Gastrocnemius medialis (tissue), 4 donors: ENCODE measurements around the gene UNC5CL. TPM values are rescaled to one million over a fixed set of nuclear protein-coding genes. Genes with fewer than 3 reads are reported as not detected.

Experiments
- ATAC-seq, 2 donors: fragments of 150-250 bp; one replicate each; pipeline ENCODE4 v1.9.1; 2016
- DNase-seq, 2 donors: peaks; one replicate each; pipeline ENCODE4 v3.0.0-alpha.2; 2019
- H3K27ac ChIP-seq, 4 donors: fragments of 200-600 bp; sonication (generic); 1 replicate in 1 of 4; 2 replicates in 3 of 4; pipeline ENCODE4 v1.5.1; 2016 to 2018; ENCODE audit warnings: mild to moderate bottlenecking in 2 of 4, moderate library complexity in 1 of 4
- H3K27me3 ChIP-seq, 3 donors: fragments of 200-600 bp; sonication (generic) in 2 of 3; 1 replicate in 1 of 3; 2 replicates in 2 of 3; pipeline versions ENCODE4 v1.5.1 to v1.6.0; 2016 to 2019; ENCODE audit warnings: mild to moderate bottlenecking in 1 of 3, moderate library complexity in 1 of 3
- H3K36me3 ChIP-seq, 2 donors: fragments of 200-600 bp; sonication (generic) in 1 of 2; one replicate each; pipeline ENCODE4 v1.5.1; 2017 to 2018
- H3K4me1 ChIP-seq, 2 donors: fragments of 200-600 bp; sonication (generic) in 1 of 2; one replicate each; pipeline ENCODE4 v1.5.1; 2016 to 2017; ENCODE audit warnings: mild to moderate bottlenecking in 2 of 2
- H3K4me3 ChIP-seq, 4 donors: fragments of 200-600 bp; sonication (generic) in 3 of 4; 1 replicate in 1 of 4; 2 replicates in 3 of 4; pipeline ENCODE4 v1.5.1; 2016 to 2019; ENCODE audit warnings: mild to moderate bottlenecking in 2 of 4
- H3K9me3 ChIP-seq, 3 donors: fragments of 200-600 bp; sonication (generic) in 2 of 3; 1 replicate in 1 of 3; 2 replicates in 2 of 3; pipeline ENCODE4 v1.5.1; 2016 to 2019
- POLR2A ChIP-seq, 2 donors: fragments of 450-650 bp; IDR thresholded peaks; one replicate each; pipeline ENCODE4 v1.6.1; 2017; ENCODE audit warnings: antibody characterized with exemption in 2 of 2, mild to moderate bottlenecking in 2 of 2, moderate library complexity in 2 of 2
- in situ Hi-C, 4 donors: fragments of 200-750 bp; cut with MboI; loops; one replicate each; pipeline versions ENCODE4 v1.15.0 to v1.8.0; 2017; ENCODE audit warnings: low sequenced_read_pairs in 4 of 4
- intact Hi-C: fragments of 100-400 bp; cut with DNase I; formaldehyde crosslinking; loops from one replicate; pipeline ENCODE4 v1.15.1; 2023; ENCODE audit warnings: low total_unique reads
- total RNA-seq, 4 donors: library from RNA; depleted of rRNA; stranded (reverse); fragments of >200 nt; gene quantifications; one replicate each; pipeline versions ENCODE4 v1.1.0 to v1.2.3, GENCODE V29; 2016
- TF ChIP-seq, protein P1 (sequence below), 5 experiments: fragments of 450-650 bp in 3 of 5; fragments of 200-600 bp in 2 of 5; sonication (generic) in 2 of 5; IDR thresholded peaks in 4 of 5; conservative IDR thresholded peaks in 1 of 5; 1 replicate in 4 of 5; 2 replicates in 1 of 5; pipeline ENCODE4 v1.5.1; 2016 to 2019; ENCODE audit warnings: antibody characterized with exemption in 5 of 5, mild to moderate bottlenecking in 3 of 5, moderate library complexity in 3 of 5

Gene UNC5CL
- total RNA-seq, 4 donors from 2014 or later = 0.20 to 0.52 (median 0.29) TPM

DNA sequence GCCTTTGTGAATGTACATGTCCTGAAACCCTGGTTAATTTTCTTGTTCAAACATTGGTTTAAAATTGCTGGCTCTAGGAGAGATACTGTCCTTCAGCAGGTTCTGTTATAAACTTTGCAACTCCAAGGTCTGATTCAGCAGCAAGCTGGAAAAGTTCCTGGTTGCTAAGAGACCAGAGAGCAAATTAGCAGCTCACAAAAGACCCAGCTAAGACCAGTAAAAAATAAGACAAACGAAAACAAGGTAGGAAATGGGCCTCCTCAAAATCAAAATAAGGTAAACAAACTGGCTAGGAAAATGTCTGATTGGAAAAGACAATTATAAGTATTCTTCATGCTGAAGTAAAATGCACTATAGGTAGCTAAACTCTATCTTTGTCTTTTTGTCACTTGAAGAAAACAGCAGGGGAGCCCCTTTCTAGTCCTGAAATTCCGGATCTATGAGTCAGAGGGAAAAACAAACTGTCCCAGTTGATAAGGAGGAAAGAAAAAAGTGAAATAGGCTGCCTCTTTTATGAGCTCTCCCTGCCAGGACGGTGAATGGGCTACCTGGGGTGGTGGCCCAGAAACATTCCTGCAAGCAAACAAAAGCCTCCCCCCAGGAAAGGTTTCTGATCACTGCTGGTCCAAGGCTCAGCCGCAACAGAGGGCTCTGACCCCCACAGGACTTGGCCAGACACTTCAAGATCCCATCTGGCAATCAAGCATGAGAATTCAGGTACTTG, 41.6 kb downstream of the UNC5CL start:
- Histone ChIP-seq H3K36me3 (no peaks in the 10 kb centered on the region), H3K4me1 (peaks cover 34 to 35% of the 10 kb centered on the region in 2 donors), H3K27ac (peak overlapping the region; percentile 21 to 78 (median 61)), H3K27me3 (no peaks in the 10 kb centered on the region), H3K9me3 (no peaks in the 10 kb centered on the region), H3K4me3 (no peak overlapping the region)
- TF ChIP-seq POLR2A (IDR thresholded peaks at IDR 0.05) = no peak
- TF ChIP-seq, protein P1, sequence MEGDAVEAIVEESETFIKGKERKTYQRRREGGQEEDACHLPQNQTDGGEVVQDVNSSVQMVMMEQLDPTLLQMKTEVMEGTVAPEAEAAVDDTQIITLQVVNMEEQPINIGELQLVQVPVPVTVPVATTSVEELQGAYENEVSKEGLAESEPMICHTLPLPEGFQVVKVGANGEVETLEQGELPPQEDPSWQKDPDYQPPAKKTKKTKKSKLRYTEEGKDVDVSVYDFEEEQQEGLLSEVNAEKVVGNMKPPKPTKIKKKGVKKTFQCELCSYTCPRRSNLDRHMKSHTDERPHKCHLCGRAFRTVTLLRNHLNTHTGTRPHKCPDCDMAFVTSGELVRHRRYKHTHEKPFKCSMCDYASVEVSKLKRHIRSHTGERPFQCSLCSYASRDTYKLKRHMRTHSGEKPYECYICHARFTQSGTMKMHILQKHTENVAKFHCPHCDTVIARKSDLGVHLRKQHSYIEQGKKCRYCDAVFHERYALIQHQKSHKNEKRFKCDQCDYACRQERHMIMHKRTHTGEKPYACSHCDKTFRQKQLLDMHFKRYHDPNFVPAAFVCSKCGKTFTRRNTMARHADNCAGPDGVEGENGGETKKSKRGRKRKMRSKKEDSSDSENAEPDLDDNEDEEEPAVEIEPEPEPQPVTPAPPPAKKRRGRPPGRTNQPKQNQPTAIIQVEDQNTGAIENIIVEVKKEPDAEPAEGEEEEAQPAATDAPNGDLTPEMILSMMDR (IDR thresholded peaks at IDR 0.05 in 4 of 5, conservative IDR thresholded peaks at IDR 0.05 in 1 of 5) = no peak
- no peak for ATAC-seq
- intact Hi-C loops = loop anchor here (5.0 kb wide), 1 partner anchor 60 kb away; no protein-coding TSS in a partner anchor
- in situ Hi-C loops = no loop called here
- no peak for DNase-seq

DNA sequence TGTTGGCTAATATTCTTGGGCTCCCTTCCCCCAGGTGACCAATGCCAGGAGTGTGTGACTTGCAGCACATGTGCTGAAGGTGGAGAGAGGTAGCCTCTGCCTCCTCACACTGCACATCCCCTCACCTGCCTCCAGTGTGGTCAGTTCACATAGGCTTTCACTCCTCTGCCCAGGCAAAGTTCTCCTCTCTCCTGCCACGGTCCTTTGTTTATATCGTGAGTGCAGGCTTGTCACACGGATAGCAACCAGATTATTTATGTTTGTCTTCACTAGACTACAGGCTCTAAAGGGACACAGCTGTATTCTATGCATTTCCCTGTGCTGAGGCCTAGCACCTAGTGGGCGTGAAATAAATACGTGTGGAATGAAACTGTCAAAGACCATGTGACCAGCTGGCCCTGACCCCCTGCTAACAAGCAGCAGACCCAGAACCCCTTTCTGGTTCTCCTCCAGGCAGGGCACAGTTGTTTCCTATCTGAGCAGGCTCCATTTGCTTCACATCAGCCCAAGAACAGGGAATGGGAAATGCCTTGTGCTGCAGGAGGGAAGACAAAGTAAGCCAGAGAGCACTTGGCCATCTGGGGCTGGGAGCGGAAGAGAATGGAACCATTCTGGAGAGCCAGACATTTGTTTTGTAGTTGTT, 42.3 kb downstream of the UNC5CL start:
- intact Hi-C loops (loop anchor here (5.0 kb wide), 1 partner anchor 59 kb away; no protein-coding TSS in a partner anchor), in situ Hi-C loops (no loop called here)
- H3K36me3 ChIP-seq = no peaks in the 10 kb centered on the region
- H3K27ac ChIP-seq = peak overlapping the region; percentile 21 to 78 (median 61)
- no peak for ATAC-seq
- H3K9me3 ChIP-seq = no peaks in the 10 kb centered on the region
- no peak for DNase-seq
- no peak for TF ChIP-seq POLR2A (IDR thresholded peaks at IDR 0.05)
- TF ChIP-seq, protein P1 (IDR thresholded peaks at IDR 0.05 in 4 of 5, conservative IDR thresholded peaks at IDR 0.05 in 1 of 5) = no peak
- no peak overlapping the region for H3K4me3 ChIP-seq
- H3K27me3 ChIP-seq = no peaks in the 10 kb centered on the region
- H3K4me1 ChIP-seq = peaks cover 27 to 29% of the 10 kb centered on the region in 2 donors

DNA sequence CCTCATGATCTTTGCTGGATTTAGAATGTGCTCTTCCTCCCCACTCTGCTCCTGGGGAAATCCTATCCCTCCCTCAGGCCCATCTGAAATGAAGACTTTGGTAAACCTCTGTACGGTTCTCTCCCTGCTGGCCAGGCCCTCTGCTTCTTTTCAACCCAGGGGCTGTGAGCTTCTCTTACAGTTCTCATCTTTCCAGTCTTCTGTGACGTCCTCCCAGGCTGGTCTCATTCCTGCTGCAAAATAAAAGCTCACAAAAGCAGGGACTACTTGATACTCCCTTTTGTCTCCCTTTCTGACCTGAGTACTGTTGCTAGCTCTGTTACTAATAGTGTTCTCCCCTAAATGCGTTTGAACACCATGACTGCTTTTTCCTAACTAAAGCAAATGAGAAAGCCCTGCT, 46.3 kb downstream of the UNC5CL start:
- TF ChIP-seq POLR2A (IDR thresholded peaks at IDR 0.05) = no peak
- TF ChIP-seq, protein P1 (IDR thresholded peaks at IDR 0.05 in 4 of 5, conservative IDR thresholded peaks at IDR 0.05 in 1 of 5) = no peak
- Histone ChIP-seq H3K4me3 (no peak overlapping the region), H3K9me3 (no peaks in the 10 kb centered on the region), H3K36me3 (no peaks in the 10 kb centered on the region), H3K4me1 (peaks cover 10 to 12% of the 10 kb centered on the region in 2 donors), H3K27ac (no peak overlapping the region), H3K27me3 (no peaks in the 10 kb centered on the region)
- no peak for DNase-seq
- in situ Hi-C loops (no loop called here), intact Hi-C loops (no loop called here)
- ATAC-seq = no peak

DNA sequence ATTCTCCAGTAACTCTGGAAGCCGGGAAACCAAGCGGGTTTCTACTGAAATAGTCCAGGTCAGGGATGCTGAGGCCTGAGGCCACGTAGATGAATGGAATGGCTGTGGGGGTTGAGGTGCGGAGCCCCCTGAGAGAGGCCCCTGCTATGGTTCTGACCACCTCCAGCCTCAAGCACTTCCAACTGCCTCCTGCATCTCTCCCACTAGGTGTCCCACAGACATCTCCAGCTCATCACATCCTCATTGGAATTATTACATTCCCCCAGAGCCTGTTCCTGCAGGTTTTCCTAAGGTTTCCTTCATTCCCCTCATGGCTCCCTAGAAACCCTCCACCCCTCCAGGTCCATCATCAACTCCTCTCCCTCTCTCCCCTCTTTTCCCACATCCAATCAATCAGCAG, 48.7 kb downstream of the UNC5CL start:
- Histone ChIP-seq H3K4me3 (no peak overlapping the region), H3K9me3 (no peaks in the 10 kb centered on the region), H3K36me3 (no peaks in the 10 kb centered on the region), H3K4me1 (no peaks in the 10 kb centered on the region), H3K27ac (no peak overlapping the region), H3K27me3 (no peaks in the 10 kb centered on the region)
- intact Hi-C loops (no loop called here), in situ Hi-C loops (no loop called here)
- no peak for DNase-seq
- TF ChIP-seq, protein P1 (IDR thresholded peaks at IDR 0.05 in 4 of 5, conservative IDR thresholded peaks at IDR 0.05 in 1 of 5) = no peak
- TF ChIP-seq POLR2A (IDR thresholded peaks at IDR 0.05) = no peak
- no peak for ATAC-seq
